Measurements from ENCODE around the gene RASL10B. TPM values are rescaled to one million over a fixed set of nuclear protein-coding genes. Genes with fewer than 3 reads are reported as not detected.

RASL10B gene
- polyA plus RNA-seq, 1 donor from 2014 or later: 10.7 TPM

DNA sequence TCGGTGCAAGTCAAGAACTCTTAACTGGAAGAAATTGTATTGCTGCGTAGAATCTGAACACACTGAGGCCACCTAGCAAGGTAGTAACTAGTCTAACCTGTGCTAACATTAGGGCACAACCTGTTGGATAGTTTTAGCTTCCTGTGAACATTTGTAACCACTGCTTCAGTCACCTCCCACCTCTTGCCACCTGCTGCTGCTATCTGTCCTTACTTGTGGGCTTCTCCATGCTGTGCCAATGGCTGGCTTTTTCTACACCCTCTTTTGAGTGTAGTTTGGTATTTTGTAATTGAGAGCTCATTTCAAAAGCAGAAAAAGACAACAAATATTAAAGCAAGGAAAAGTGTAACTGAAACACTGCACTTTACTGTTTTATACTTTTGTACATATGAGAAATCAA is 7.7 kb upstream of the RASL10B start:
- Histone ChIP-seq H3K9me3 (ENCODE audit: low read length) (no peaks in the 10 kb centered on the region), H3K4me3 (ENCODE audit: low read length) (no peak overlapping the region), H3K9ac (ENCODE audit: low read length) (no peak overlapping the region), H3K36me3 (ENCODE audit: insufficient read depth, low read length) (peaks cover 5% of the 10 kb centered on the region), H3K79me2 (replicated peaks; ENCODE audit: insufficient read depth, low read length) (no peaks in the 10 kb centered on the region), H3K27me3 (ENCODE audit: insufficient read depth, low read depth, low read length) (no peaks in the 10 kb centered on the region), H3K4me2 (ENCODE audit: low read length) (no peak overlapping the region), H2AFZ (ENCODE audit: low read depth, low read length) (no peak overlapping the region), H4K20me1 (ENCODE audit: insufficient read depth) (no peaks in the 10 kb centered on the region), H3K27ac (ENCODE audit: low read length) (no peak overlapping the region), H3K9me2 (ENCODE audit: insufficient read depth, low read length) (no peaks in the 10 kb centered on the region), H3F3A (ENCODE audit: insufficient read depth, low read length, poor library complexity, severe bottlenecking) (no peaks in the 10 kb centered on the region)
- TF ChIP-seq RAD21 (conservative IDR thresholded peaks at IDR 0.05) (no peak), TAF1 (IDR thresholded peaks at IDR 0.05; ENCODE audit: low read depth) (no peak), POLR2AphosphoS5 (IDR thresholded peaks at IDR 0.05) (no peak), SMC3 (conservative IDR thresholded peaks at IDR 0.05; ENCODE audit: poor library complexity) (no peak), MXI1 (conservative IDR thresholded peaks at IDR 0.05; ENCODE audit: poor library complexity, severe bottlenecking) (no peak)

DNA sequence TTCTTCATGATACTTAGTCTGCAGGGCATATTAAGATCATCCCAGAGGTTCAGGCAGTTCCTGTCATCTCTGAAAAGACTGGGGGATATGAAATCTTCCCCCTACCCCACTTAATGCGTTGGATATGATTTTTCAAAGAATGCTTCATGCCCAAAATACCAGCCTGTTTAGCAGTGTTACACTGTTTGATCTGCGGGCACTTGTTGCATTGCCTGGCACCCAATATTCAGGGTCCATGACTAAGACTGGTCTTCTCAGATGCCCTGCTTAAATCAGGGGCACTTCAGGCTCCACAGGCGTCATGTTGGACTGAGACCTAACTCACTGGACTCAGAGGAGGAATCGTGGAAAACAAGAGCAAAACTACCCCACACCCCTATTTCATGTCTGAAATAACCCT is 6.4 kb upstream of the RASL10B start:
- no peaks in the 10 kb centered on the region for H3K27me3 ChIP-seq (ENCODE audit: insufficient read depth, low read depth, low read length)
- H2AFZ ChIP-seq (ENCODE audit: low read depth, low read length): no peak overlapping the region
- H3K9ac ChIP-seq (ENCODE audit: low read length): no peak overlapping the region
- no peak overlapping the region for H3K4me3 ChIP-seq (ENCODE audit: low read length)
- no peaks in the 10 kb centered on the region for H3K9me2 ChIP-seq (ENCODE audit: insufficient read depth, low read length)
- no peaks in the 10 kb centered on the region for H3K36me3 ChIP-seq (ENCODE audit: insufficient read depth, low read length)
- H3K27ac ChIP-seq (ENCODE audit: low read length): no peak overlapping the region
- no peaks in the 10 kb centered on the region for H3K79me2 ChIP-seq (replicated peaks; ENCODE audit: insufficient read depth, low read length)
- TF ChIP-seq SMC3 (conservative IDR thresholded peaks at IDR 0.05; ENCODE audit: poor library complexity) (no peak), RAD21 (conservative IDR thresholded peaks at IDR 0.05) (no peak), EZH2 (IDR thresholded peaks at IDR 0.05; ENCODE audit: borderline replicate concordance, insufficient read depth, low read length, poor library complexity, severe bottlenecking) (no peak), TAF1 (IDR thresholded peaks at IDR 0.05; ENCODE audit: low read depth) (no peak), EP300 (conservative IDR thresholded peaks at IDR 0.05; ENCODE audit: poor library complexity, severe bottlenecking) (no peak), MXI1 (conservative IDR thresholded peaks at IDR 0.05; ENCODE audit: poor library complexity, severe bottlenecking) (no peak)
- TF ChIP-seq, protein P1, sequence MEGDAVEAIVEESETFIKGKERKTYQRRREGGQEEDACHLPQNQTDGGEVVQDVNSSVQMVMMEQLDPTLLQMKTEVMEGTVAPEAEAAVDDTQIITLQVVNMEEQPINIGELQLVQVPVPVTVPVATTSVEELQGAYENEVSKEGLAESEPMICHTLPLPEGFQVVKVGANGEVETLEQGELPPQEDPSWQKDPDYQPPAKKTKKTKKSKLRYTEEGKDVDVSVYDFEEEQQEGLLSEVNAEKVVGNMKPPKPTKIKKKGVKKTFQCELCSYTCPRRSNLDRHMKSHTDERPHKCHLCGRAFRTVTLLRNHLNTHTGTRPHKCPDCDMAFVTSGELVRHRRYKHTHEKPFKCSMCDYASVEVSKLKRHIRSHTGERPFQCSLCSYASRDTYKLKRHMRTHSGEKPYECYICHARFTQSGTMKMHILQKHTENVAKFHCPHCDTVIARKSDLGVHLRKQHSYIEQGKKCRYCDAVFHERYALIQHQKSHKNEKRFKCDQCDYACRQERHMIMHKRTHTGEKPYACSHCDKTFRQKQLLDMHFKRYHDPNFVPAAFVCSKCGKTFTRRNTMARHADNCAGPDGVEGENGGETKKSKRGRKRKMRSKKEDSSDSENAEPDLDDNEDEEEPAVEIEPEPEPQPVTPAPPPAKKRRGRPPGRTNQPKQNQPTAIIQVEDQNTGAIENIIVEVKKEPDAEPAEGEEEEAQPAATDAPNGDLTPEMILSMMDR (IDR thresholded peaks at IDR 0.05; ENCODE audit: poor library complexity, severe bottlenecking): no peak
- TF ChIP-seq, protein P2, sequence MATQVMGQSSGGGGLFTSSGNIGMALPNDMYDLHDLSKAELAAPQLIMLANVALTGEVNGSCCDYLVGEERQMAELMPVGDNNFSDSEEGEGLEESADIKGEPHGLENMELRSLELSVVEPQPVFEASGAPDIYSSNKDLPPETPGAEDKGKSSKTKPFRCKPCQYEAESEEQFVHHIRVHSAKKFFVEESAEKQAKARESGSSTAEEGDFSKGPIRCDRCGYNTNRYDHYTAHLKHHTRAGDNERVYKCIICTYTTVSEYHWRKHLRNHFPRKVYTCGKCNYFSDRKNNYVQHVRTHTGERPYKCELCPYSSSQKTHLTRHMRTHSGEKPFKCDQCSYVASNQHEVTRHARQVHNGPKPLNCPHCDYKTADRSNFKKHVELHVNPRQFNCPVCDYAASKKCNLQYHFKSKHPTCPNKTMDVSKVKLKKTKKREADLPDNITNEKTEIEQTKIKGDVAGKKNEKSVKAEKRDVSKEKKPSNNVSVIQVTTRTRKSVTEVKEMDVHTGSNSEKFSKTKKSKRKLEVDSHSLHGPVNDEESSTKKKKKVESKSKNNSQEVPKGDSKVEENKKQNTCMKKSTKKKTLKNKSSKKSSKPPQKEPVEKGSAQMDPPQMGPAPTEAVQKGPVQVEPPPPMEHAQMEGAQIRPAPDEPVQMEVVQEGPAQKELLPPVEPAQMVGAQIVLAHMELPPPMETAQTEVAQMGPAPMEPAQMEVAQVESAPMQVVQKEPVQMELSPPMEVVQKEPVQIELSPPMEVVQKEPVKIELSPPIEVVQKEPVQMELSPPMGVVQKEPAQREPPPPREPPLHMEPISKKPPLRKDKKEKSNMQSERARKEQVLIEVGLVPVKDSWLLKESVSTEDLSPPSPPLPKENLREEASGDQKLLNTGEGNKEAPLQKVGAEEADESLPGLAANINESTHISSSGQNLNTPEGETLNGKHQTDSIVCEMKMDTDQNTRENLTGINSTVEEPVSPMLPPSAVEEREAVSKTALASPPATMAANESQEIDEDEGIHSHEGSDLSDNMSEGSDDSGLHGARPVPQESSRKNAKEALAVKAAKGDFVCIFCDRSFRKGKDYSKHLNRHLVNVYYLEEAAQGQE (IDR thresholded peaks at IDR 0.05; ENCODE audit: borderline replicate concordance): no peak
- no peaks in the 10 kb centered on the region for H4K20me1 ChIP-seq (ENCODE audit: insufficient read depth)
- no peaks in the 10 kb centered on the region for H3K9me3 ChIP-seq (ENCODE audit: low read length)
- no peaks in the 10 kb centered on the region for H3F3A ChIP-seq (ENCODE audit: insufficient read depth, low read length, poor library complexity, severe bottlenecking)
- no peak overlapping the region for H3K4me2 ChIP-seq (ENCODE audit: low read length)

DNA sequence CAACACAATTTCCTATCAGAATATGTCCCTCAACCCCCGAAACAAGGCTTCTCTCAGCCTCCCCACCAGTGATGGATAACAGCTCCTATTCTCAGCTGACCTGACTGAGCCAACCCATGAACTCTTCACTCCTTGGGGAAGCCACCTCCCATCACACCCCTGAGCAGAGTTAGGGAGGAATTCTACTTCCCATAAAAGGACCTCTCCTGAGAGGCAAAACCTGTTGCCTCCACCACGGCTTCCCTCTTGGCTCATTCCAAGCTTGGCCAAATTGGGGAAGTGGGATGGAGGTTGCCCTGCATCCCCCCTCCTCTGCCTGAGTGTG is 5.7 kb upstream of the RASL10B start:
- no peaks in the 10 kb centered on the region for H4K20me1 ChIP-seq (ENCODE audit: insufficient read depth)
- H3K9me2 ChIP-seq (ENCODE audit: insufficient read depth, low read length): no peaks in the 10 kb centered on the region
- no peak overlapping the region for H3K4me2 ChIP-seq (ENCODE audit: low read length)
- H3K9ac ChIP-seq (ENCODE audit: low read length): no peak overlapping the region
- no peak overlapping the region for H3K27ac ChIP-seq (ENCODE audit: low read length)
- no peak overlapping the region for H2AFZ ChIP-seq (ENCODE audit: low read depth, low read length)
- no peak overlapping the region for H3K4me3 ChIP-seq (ENCODE audit: low read length)
- H3K36me3 ChIP-seq (ENCODE audit: insufficient read depth, low read length): no peaks in the 10 kb centered on the region
- H3K79me2 ChIP-seq (replicated peaks; ENCODE audit: insufficient read depth, low read length): no peaks in the 10 kb centered on the region
- no peaks in the 10 kb centered on the region for H3K27me3 ChIP-seq (ENCODE audit: insufficient read depth, low read depth, low read length)
- H3K9me3 ChIP-seq (ENCODE audit: low read length): no peaks in the 10 kb centered on the region
- no peaks in the 10 kb centered on the region for H3F3A ChIP-seq (ENCODE audit: insufficient read depth, low read length, poor library complexity, severe bottlenecking)
- TF ChIP-seq MXI1 (conservative IDR thresholded peaks at IDR 0.05; ENCODE audit: poor library complexity, severe bottlenecking): no peak
- no peak for TF ChIP-seq RAD21 (conservative IDR thresholded peaks at IDR 0.05)
- TF ChIP-seq SMC3 (conservative IDR thresholded peaks at IDR 0.05; ENCODE audit: poor library complexity): no peak
- no peak for TF ChIP-seq EP300 (conservative IDR thresholded peaks at IDR 0.05; ENCODE audit: poor library complexity, severe bottlenecking)
- no peak for TF ChIP-seq TAF1 (IDR thresholded peaks at IDR 0.05; ENCODE audit: low read depth)
- TF ChIP-seq EZH2 (IDR thresholded peaks at IDR 0.05; ENCODE audit: borderline replicate concordance, insufficient read depth, low read length, poor library complexity, severe bottlenecking): no peak
- TF ChIP-seq, protein P1 (IDR thresholded peaks at IDR 0.05; ENCODE audit: poor library complexity, severe bottlenecking): no peak
- TF ChIP-seq, protein P2 (IDR thresholded peaks at IDR 0.05; ENCODE audit: borderline replicate concordance): no peak
- TF ChIP-seq POLR2AphosphoS5 (IDR thresholded peaks at IDR 0.05): no peak

All from neural cell (in vitro differentiated cells).